Mucosa of descending colon (tissue), 3 donors: ENCODE results near the gene YPEL1. TPM values are rescaled to one million over a fixed set of nuclear protein-coding genes. Genes with fewer than 3 reads are reported as not detected.

ENCODE experiments used
- ATAC-seq: fragments of 200-7000 bp; cut with Tn5 transposase; one replicate; pipeline ENCODE4 v1.9.1; 2020; ENCODE audit warnings: mild to moderate bottlenecking, moderate library complexity
- DNase-seq, 3 donors: peaks; one replicate each; pipeline ENCODE4 v3.0.0-alpha.2; 2020
- H3K36me3 ChIP-seq: fragments of 200-600 bp; one replicate; pipeline ENCODE4 v1.8.0; 2021; ENCODE audit warnings: low read depth, mild to moderate bottlenecking
- H3K4me1 ChIP-seq: fragments of 200-600 bp; one replicate; pipeline ENCODE4 v1.8.0; 2021; ENCODE audit warnings: low read depth, mild to moderate bottlenecking
- H3K4me3 ChIP-seq: fragments of 200-600 bp; one replicate; pipeline ENCODE4 v1.8.0; 2021; ENCODE audit warnings: mild to moderate bottlenecking
- H3K9me3 ChIP-seq: fragments of 200-600 bp; one replicate; pipeline ENCODE4 v1.8.0; 2021; ENCODE audit warnings: mild to moderate bottlenecking
- CTCF ChIP-seq: fragments of 200-600 bp; IDR thresholded peaks from one replicate; pipeline ENCODE4 v1.8.0; 2022; ENCODE audit warnings: antibody characterized with exemption, mild to moderate bottlenecking
- intact Hi-C, 2 donors: fragments of 100-400 bp; cut with DNase I in 1 of 2; cut with micrococcal nuclease in 1 of 2; formaldehyde crosslinking; loops; one replicate each; pipeline versions ENCODE4 v1.11.0 to v1.11.1; 2022; cut with DNase I, micrococcal nuclease
- total RNA-seq, 3 donors: library from RNA; stranded (reverse); fragmentation: NEBNext Ultra II Directional in 2 of 3; extraction: Animal tissue kit (Norgen Biotek cat#: 25700) in 2 of 3; gene quantifications; one replicate each; pipeline versions ENCODE4 v1.2.1 to v1.2.4, GENCODE V29; 2021 to 2023
- donor health status: DM: no; HTN: no; CAD: no; lungs with moderate emphysema.
- donor health status: DM: no; HTN: no; CAD: no.
- donor health status: DM: no; HTN: yes; CAD: no.

Gene YPEL1
- total RNA-seq, 3 donors from 2014 or later = 2.7 to 6.8 (median 2.8) TPM

- no peak for ATAC-seq
These were observed 36.9 kb downstream of the YPEL1 start for GRCh38 chr22:21698430-21699329.

GRCh38 chr22:21697880-21698279 lies 37.7 kb downstream of the YPEL1 start:
- intact Hi-C loops = no loop called here
- H3K4me3 ChIP-seq = no peak overlapping the region
- H3K36me3 ChIP-seq = no peaks in the 10 kb centered on the region
- ATAC-seq = no peak
- H3K4me1 ChIP-seq = no peaks in the 10 kb centered on the region
- DNase-seq = no peak
- no peaks in the 10 kb centered on the region for H3K9me3 ChIP-seq
- TF ChIP-seq CTCF = no peak

More at GRCh38 chr22:21698430-21699329, 36.9 kb downstream of the YPEL1 start:
- intact Hi-C loops = no loop called here
- Histone ChIP-seq H3K36me3 (no peaks in the 10 kb centered on the region), H3K9me3 (no peaks in the 10 kb centered on the region), H3K4me3 (no peak overlapping the region), H3K4me1 (no peaks in the 10 kb centered on the region)
- no peak for DNase-seq
- no peak for TF ChIP-seq CTCF

GRCh38 chr22:21697021-21697771 lies 38.4 kb downstream of the YPEL1 start:
- ATAC-seq (no peak), DNase-seq (peak in 1 of 3 donors; percentile 27)
- H3K36me3 ChIP-seq = no peaks in the 10 kb centered on the region
- no peaks in the 10 kb centered on the region for H3K4me1 ChIP-seq
- no peak overlapping the region for H3K4me3 ChIP-seq
- no peaks in the 10 kb centered on the region for H3K9me3 ChIP-seq
- intact Hi-C loops = no loop called here
- TF ChIP-seq CTCF = no peak

GRCh38 chr22:21696115-21696514 lies 39.5 kb downstream of the YPEL1 start:
- DNase-seq (peak in 1 of 3 donors; percentile 21), ATAC-seq (no peak)
- intact Hi-C loops = no loop called here
- no peak for TF ChIP-seq CTCF
- Histone ChIP-seq H3K9me3 (no peaks in the 10 kb centered on the region), H3K4me1 (no peaks in the 10 kb centered on the region), H3K4me3 (no peak overlapping the region), H3K36me3 (no peaks in the 10 kb centered on the region)

- H3K4me1 ChIP-seq = no peaks in the 10 kb centered on the region
- intact Hi-C loops = no loop called here
- ATAC-seq (no peak), DNase-seq (peak in 1 of 3 donors; percentile 21)
- H3K9me3 ChIP-seq = no peaks in the 10 kb centered on the region
- no peak overlapping the region for H3K4me3 ChIP-seq
- H3K36me3 ChIP-seq = no peaks in the 10 kb centered on the region
- TF ChIP-seq CTCF = no peak
These were observed 40.0 kb downstream of the YPEL1 start for GRCh38 chr22:21695430-21696085.
